ENCODE results near the gene FBXO40.

- no peak for TF ChIP-seq CTCF (conservative IDR thresholded peaks at IDR 0.05)
- no peak for TF ChIP-seq EZH2 (IDR thresholded peaks at IDR 0.05; ENCODE audit: low read depth)
These were observed 44.7 kb downstream of the FBXO40 start for GRCh38 chr3:121637922-121638321.
